Left forelimb (tissue), 1 donor: Measurements from ENCODE around the gene TBXAS1.

Experiments used
- DNase-seq: peaks from one replicate; pipeline ENCODE4 v3.0.0-alpha.2; 2018; ENCODE audit warnings: low spot score

The TBXAS1 gene

GRCh38 chr7:139981511-139981895 is 152.4 kb downstream of the TBXAS1 start:
- DNase-seq = no peak

GRCh38 chr7:139982927-139983920 is 154.2 kb downstream of the TBXAS1 start:
- no peak for DNase-seq

- no peak for DNase-seq
Measured at GRCh38 chr7:139984642-139985539, 155.8 kb downstream of the TBXAS1 start.

- DNase-seq = no peak
Measured at GRCh38 chr7:139985811-139986210, 156.7 kb downstream of the TBXAS1 start.

GRCh38 chr7:139987691-139988516 is 158.8 kb downstream of the TBXAS1 start:
- DNase-seq = no peak

GRCh38 chr7:139989366-139990141 is 160.5 kb downstream of the TBXAS1 start:
- no peak for DNase-seq

GRCh38 chr7:139990142-139990535 is 161.1 kb downstream of the TBXAS1 start:
- DNase-seq = no peak

GRCh38 chr7:139990571-139991268 is 161.7 kb downstream of the TBXAS1 start:
- DNase-seq = no peak

- DNase-seq = no peak
Measured at GRCh38 chr7:139991269-139991666, 162.2 kb downstream of the TBXAS1 start.

- no peak for DNase-seq
Measured at GRCh38 chr7:139991911-139992310, 162.8 kb downstream of the TBXAS1 start.

- DNase-seq = no peak
Measured at GRCh38 chr7:139992353-139993044, 163.4 kb downstream of the TBXAS1 start.

- DNase-seq = no peak
Measured at GRCh38 chr7:139993169-139993568, 164.1 kb downstream of the TBXAS1 start.

- no peak for DNase-seq
Measured at GRCh38 chr7:139993592-139993991, 164.5 kb downstream of the TBXAS1 start.

- DNase-seq = no peak
Measured at GRCh38 chr7:139994356-139994755, 165.3 kb downstream of the TBXAS1 start.

GRCh38 chr7:139995017-139995915 is 166.2 kb downstream of the TBXAS1 start:
- DNase-seq = no peak

GRCh38 chr7:139998572-139998971 is 169.5 kb downstream of the TBXAS1 start:
- no peak for DNase-seq

- no peak for DNase-seq
Measured at GRCh38 chr7:139999516-139999915, 170.5 kb downstream of the TBXAS1 start.

- no peak for DNase-seq
Measured at GRCh38 chr7:140000666-140001268, 171.7 kb downstream of the TBXAS1 start.
